Neural cell (in vitro differentiated cells): ENCODE measurements around the gene NRP2. TPM values are rescaled to one million over a fixed set of nuclear protein-coding genes. Genes with fewer than 3 reads are reported as not detected.

Source experiments
- H2AFZ ChIP-seq: fragments of 200-600, 300-800 bp; sonication (generic), shearing (Covaris generic); 2 replicates; pipeline ENCODE4 v1.6.0; 2014; ENCODE audit warnings: low read depth, mild to moderate bottlenecking, antibody characterized with exemption, low read length, moderate library complexity
- H3F3A ChIP-seq: fragments of 200-600 bp; shearing (Covaris generic); 2 replicates; pipeline ENCODE4 v1.6.1; 2016; ENCODE audit warnings: mild to moderate bottlenecking, moderate library complexity, mixed read lengths, antibody characterized with exemption, low read length; ENCODE audit not compliant: insufficient read depth, poor library complexity, severe bottlenecking
- H3K27ac ChIP-seq: fragments of 200-600, 300-800 bp; sonication (generic), shearing (Covaris generic); 2 replicates; pipeline ENCODE4 v1.5.1; 2014; ENCODE audit warnings: mild to moderate bottlenecking, low read length, moderate library complexity
- H3K27me3 ChIP-seq: fragments of 300-800, 200-600 bp; sonication (generic), shearing (Covaris generic); 2 replicates; pipeline ENCODE4 v1.6.0; 2014; ENCODE audit warnings: mild to moderate bottlenecking, low read depth, low read length, moderate library complexity; ENCODE audit not compliant: insufficient read depth
- H3K36me3 ChIP-seq: fragments of 300-800, 200-600 bp; sonication (generic), shearing (Covaris generic); 2 replicates; pipeline ENCODE4 v1.5.1; 2014; ENCODE audit warnings: mild to moderate bottlenecking, antibody characterized with exemption, low read length, moderate library complexity; ENCODE audit not compliant: insufficient read depth
- H3K4me2 ChIP-seq: fragments of 300-800, 200-600 bp; sonication (generic), shearing (Covaris generic); 2 replicates; pipeline ENCODE4 v1.6.0; 2014; ENCODE audit warnings: mild to moderate bottlenecking, low read length
- H3K4me3 ChIP-seq: fragments of 300-800, 200-600 bp; sonication (generic), shearing (Covaris generic); 2 replicates; pipeline ENCODE4 v1.5.1; 2014; ENCODE audit warnings: mild to moderate bottlenecking, low read length, moderate library complexity
- H3K79me2 ChIP-seq: fragments of 200-600 bp; shearing (Covaris generic); replicated peaks from 2 replicates; pipeline ENCODE4 v1.6.0; 2014; ENCODE audit warnings: mild to moderate bottlenecking, low read length, moderate library complexity; ENCODE audit not compliant: insufficient read depth
- H3K9ac ChIP-seq: fragments of 300-800, 200-600 bp; sonication (generic), shearing (Covaris generic); 2 replicates; pipeline ENCODE4 v1.6.1; 2016; ENCODE audit warnings: mild to moderate bottlenecking, low read length, mixed read lengths
- H3K9me2 ChIP-seq: fragments of 200-600 bp; shearing (Covaris generic); 2 replicates; pipeline ENCODE4 v1.6.1; 2016; ENCODE audit warnings: mild to moderate bottlenecking, low read length, mixed read lengths; ENCODE audit not compliant: insufficient read depth
- H3K9me3 ChIP-seq: fragments of 200-600, 300-800 bp; sonication (generic), shearing (Covaris generic); 2 replicates; pipeline ENCODE4 v1.6.1; 2016; ENCODE audit warnings: mild to moderate bottlenecking, mixed run types, low read length, moderate library complexity, mixed read lengths
- H4K20me1 ChIP-seq: fragments of 200-600 bp; shearing (Covaris generic); 2 replicates; pipeline ENCODE4 v1.6.1; 2016; ENCODE audit warnings: mild to moderate bottlenecking, mixed run types; ENCODE audit not compliant: insufficient read depth
- CTCF ChIP-seq: fragments of 450-650 bp; IDR thresholded peaks from 2 replicates; pipeline ENCODE4 v1.5.1; 2014; ENCODE audit warnings: antibody characterized with exemption, mild to moderate bottlenecking, moderate library complexity; ENCODE audit not compliant: poor library complexity, severe bottlenecking
- EP300 ChIP-seq: fragments of 450-650 bp; conservative IDR thresholded peaks from 2 replicates; pipeline ENCODE4 v1.6.1; 2014; ENCODE audit warnings: antibody characterized with exemption, mild to moderate bottlenecking, moderate library complexity; ENCODE audit not compliant: poor library complexity, severe bottlenecking
- EZH2 ChIP-seq: fragments of 200-600, 300-800 bp; shearing (Covaris generic), sonication (generic); IDR thresholded peaks from 2 replicates; pipeline ENCODE4 v1.6.1; 2014; ENCODE audit warnings: antibody characterized with exemption, low read length, borderline replicate concordance, mild to moderate bottlenecking; ENCODE audit not compliant: insufficient read depth, poor library complexity, severe bottlenecking
- MXI1 ChIP-seq: fragments of 450-650 bp; conservative IDR thresholded peaks from 2 replicates; pipeline ENCODE4 v1.6.1; 2014; ENCODE audit warnings: antibody characterized with exemption, mild to moderate bottlenecking; ENCODE audit not compliant: poor library complexity, severe bottlenecking
- POLR2AphosphoS5 ChIP-seq: IDR thresholded peaks from 2 replicates; pipeline ENCODE4 v1.6.1; 2012
- RAD21 ChIP-seq: fragments of 450-650 bp; conservative IDR thresholded peaks from 2 replicates; pipeline ENCODE4 v1.6.1; 2014; ENCODE audit warnings: antibody characterized with exemption, mild to moderate bottlenecking, moderate library complexity
- REST ChIP-seq: IDR thresholded peaks from 2 replicates; pipeline ENCODE4 v1.6.1; 2012; ENCODE audit warnings: borderline replicate concordance
- SMC3 ChIP-seq: fragments of 450-650 bp; conservative IDR thresholded peaks from 2 replicates; pipeline ENCODE4 v1.6.1; 2014; ENCODE audit warnings: antibody characterized with exemption, mild to moderate bottlenecking, moderate library complexity; ENCODE audit not compliant: poor library complexity
- TAF1 ChIP-seq: IDR thresholded peaks from 2 replicates; pipeline ENCODE4 v1.6.1; 2012; ENCODE audit warnings: low read depth
- polyA plus RNA-seq: library from polyadenylated mRNA; depleted of rRNA; stranded (reverse); fragments of >200 nt; gene quantifications from 2 replicates; pipeline ENCODE4 v1.2.3, GENCODE V29; 2014

NRP2 gene
- polyA plus RNA-seq, 1 donor from 2014 or later: 30.2 TPM

- no peak overlapping the region for H3K9ac ChIP-seq
- H3K9me3 ChIP-seq: no peaks in the 10 kb centered on the region
- TF ChIP-seq POLR2AphosphoS5: no peak
- TF ChIP-seq EP300: no peak
- TF ChIP-seq MXI1: no peak
- no peak for TF ChIP-seq EZH2
- no peak for TF ChIP-seq TAF1
- TF ChIP-seq CTCF: no peak
- no peak for TF ChIP-seq SMC3
- TF ChIP-seq RAD21: no peak
- TF ChIP-seq REST: no peak
- no peak overlapping the region for H2AFZ ChIP-seq
- no peaks in the 10 kb centered on the region for H3K27me3 ChIP-seq
- no peaks in the 10 kb centered on the region for H4K20me1 ChIP-seq
- H3K36me3 ChIP-seq: no peaks in the 10 kb centered on the region
- no peaks in the 10 kb centered on the region for H3K79me2 ChIP-seq
- no peaks in the 10 kb centered on the region for H3F3A ChIP-seq
- H3K4me2 ChIP-seq: no peak overlapping the region
- H3K4me3 ChIP-seq: no peak overlapping the region
- no peaks in the 10 kb centered on the region for H3K9me2 ChIP-seq
- H3K27ac ChIP-seq: no peak overlapping the region
Observed at GRCh38 chr2:205782941-205783340, 100.6 kb downstream of the NRP2 start.

GRCh38 chr2:205783872-205784499 is 101.7 kb downstream of the NRP2 start:
- no peak overlapping the region for H2AFZ ChIP-seq
- H3K4me3 ChIP-seq: no peak overlapping the region
- no peaks in the 10 kb centered on the region for H3K9me2 ChIP-seq
- H3K36me3 ChIP-seq: no peaks in the 10 kb centered on the region
- no peaks in the 10 kb centered on the region for H4K20me1 ChIP-seq
- H3K9me3 ChIP-seq: no peaks in the 10 kb centered on the region
- TF ChIP-seq TAF1 (no peak), EP300 (no peak), REST (no peak), POLR2AphosphoS5 (no peak), SMC3 (no peak), RAD21 (no peak), CTCF (no peak), MXI1 (no peak)
- H3K27ac ChIP-seq: no peak overlapping the region
- no peaks in the 10 kb centered on the region for H3F3A ChIP-seq
- H3K9ac ChIP-seq: no peak overlapping the region
- H3K4me2 ChIP-seq: no peak overlapping the region
- no peaks in the 10 kb centered on the region for H3K79me2 ChIP-seq
- no peaks in the 10 kb centered on the region for H3K27me3 ChIP-seq
